Spinal cord (tissue), 10 donors: ENCODE measurements around the gene SAMD11. TPM values are rescaled to one million over a fixed set of nuclear protein-coding genes. Genes with fewer than 3 reads are reported as not detected.
"Not testable (repeated sequence)": the region's sequence is repeated elsewhere in the genome, so short reads cannot be mapped to it uniquely, and the experiment has no call there.

ENCODE experiments used
- DNase-seq, 6 donors: peaks; one replicate each; pipeline versions ENCODE4 v3.0.0 to v3.0.0-alpha.2; 2013 to 2015; ENCODE audit warnings: low spot score in 6 of 6, low read depth in 4 of 6
- H3K27ac ChIP-seq: one replicate; pipeline ENCODE4 v1.5.1; 2013; ENCODE audit warnings: low read depth, low read length, control low read depth
- H3K27me3 ChIP-seq: one replicate; pipeline ENCODE4 v1.6.1; 2013; ENCODE audit warnings: low read length; ENCODE audit not compliant: control insufficient read depth, insufficient read depth
- H3K36me3 ChIP-seq: one replicate; pipeline ENCODE4 v1.6.1; 2013; ENCODE audit warnings: low read length; ENCODE audit not compliant: control insufficient read depth, insufficient read depth
- H3K4me1 ChIP-seq: one replicate; pipeline ENCODE4 v1.6.1; 2013; ENCODE audit warnings: low read length; ENCODE audit not compliant: control insufficient read depth, insufficient read depth
- H3K4me3 ChIP-seq: one replicate; pipeline ENCODE4 v1.5.1; 2013; ENCODE audit warnings: low read depth, low read length, control low read depth
- H3K9me3 ChIP-seq: one replicate; pipeline ENCODE4 v1.6.1; 2013; ENCODE audit warnings: low read length; ENCODE audit not compliant: control insufficient read depth, insufficient read depth
- WGBS: methylation state at CpG from one replicate; pipeline ENCODE4 v1.1.5; 2013; ENCODE audit warnings: missing lambda C conversion rate; ENCODE audit not compliant: insufficient coverage; 5-methylcytosine and 5-hydroxymethylcytosine counted together
- polyA plus RNA-seq, 2 donors: library from polyadenylated mRNA; unstranded; fragments of 120-200 nt; gene quantifications; one replicate each; pipeline ENCODE4 v1.2.1, GENCODE V29; 2013; ENCODE audit not compliant: insufficient read length in 2 of 2
- total RNA-seq, 2 donors: library from RNA; depleted of rRNA in 1 of 2; stranded (reverse); fragments of 120-200 nt in 1 of 2; fragments of >200 nt in 1 of 2; gene quantifications; one replicate each; pipeline versions ENCODE4 v1.2.3 to v1.2.4, GENCODE V29; 2013 to 2014
- donor health status: healthy.

SAMD11 gene
- total and polyA plus RNA-seq, 4 donors: 12.0 to 36.9 (median 28.9) TPM

- H3K27ac ChIP-seq: no peak overlapping the region
- 77% methylated on average over 32 of the region's 35 CpGs for WGBS
Observed at GRCh38 chr1:980602-981395, 57.1 kb downstream of the SAMD11 start.

GRCh38 chr1:981491-981954 is 57.8 kb downstream of the SAMD11 start:
- WGBS: 69% methylated on average over 19 of the region's 21 CpGs
- no peak overlapping the region for H3K27ac ChIP-seq
- DNase-seq: no peak
- peaks cover 9% of the 10 kb centered on the region for H3K27me3 ChIP-seq
- H3K36me3 ChIP-seq: peaks cover 2% of the 10 kb centered on the region
- H3K4me3 ChIP-seq: no peak overlapping the region
- peaks cover 6% of the 10 kb centered on the region for H3K4me1 ChIP-seq
- H3K9me3 ChIP-seq: no peaks in the 10 kb centered on the region

More at GRCh38 chr1:980602-981395, 57.1 kb downstream of the SAMD11 start:
- H3K27me3 ChIP-seq: peaks cover 11% of the 10 kb centered on the region
- DNase-seq: no peak
- H3K4me1 ChIP-seq: peaks cover 9% of the 10 kb centered on the region
- no peaks in the 10 kb centered on the region for H3K9me3 ChIP-seq
- no peak overlapping the region for H3K4me3 ChIP-seq
- H3K36me3 ChIP-seq: peaks cover 2% of the 10 kb centered on the region

GRCh38 chr1:981955-982558 is 58.3 kb downstream of the SAMD11 start, which contains the start of gene PERM1:
Gene PERM1 (minus strand): TSS chr1:982093. CDS start chr1:981029, 1,064 bp downstream.
- Histone ChIP-seq H3K4me1 (peaks cover 6% of the 10 kb centered on the region), H3K9me3 (no peaks in the 10 kb centered on the region), H3K4me3 (no peak within 1 kb of the TSS), H3K36me3 (peaks cover 2% of the 10 kb centered on the region), H3K27me3 (peaks cover 9% of the 10 kb centered on the region), H3K27ac (no peak within 1 kb of the TSS)
- WGBS: 71% methylated on average over 27 of the region's 28 CpGs
- DNase-seq: no peak

- Histone ChIP-seq H3K9me3 (no peaks in the 10 kb centered on the region), H3K4me1 (peaks cover 6% of the 10 kb centered on the region), H3K36me3 (peaks cover 2% of the 10 kb centered on the region), H3K27ac (no peak overlapping the region), H3K27me3 (peaks cover 9% of the 10 kb centered on the region), H3K4me3 (no peak overlapping the region)
- DNase-seq: no peak
- 87% methylated on average over 40 of the region's 43 CpGs for WGBS
Observed at GRCh38 chr1:982765-983436, 59.2 kb downstream of the SAMD11 start.

GRCh38 chr1:983798-984475 is 60.2 kb downstream of the SAMD11 start:
- peak in 2 of 6 donors; percentile 54 to 59 for DNase-seq
- Histone ChIP-seq H3K36me3 (no peaks in the 10 kb centered on the region), H3K4me1 (peaks cover 6% of the 10 kb centered on the region), H3K27me3 (peaks cover 9% of the 10 kb centered on the region), H3K27ac (no peak overlapping the region), H3K4me3 (no peak overlapping the region), H3K9me3 (no peaks in the 10 kb centered on the region)
- WGBS: 22% methylated on average over 26 of the region's 29 CpGs

- WGBS: 0% methylated on average over 2 of the region's 12 CpGs
- DNase-seq: no peak
- Histone ChIP-seq H3K9me3 (no peaks in the 10 kb centered on the region), H3K36me3 (no peaks in the 10 kb centered on the region), H3K27me3 (peaks cover 9% of the 10 kb centered on the region), H3K4me3 (no peak overlapping the region), H3K4me1 (peaks cover 6% of the 10 kb centered on the region), H3K27ac (no peak overlapping the region)
Observed at GRCh38 chr1:984476-984814, 60.7 kb downstream of the SAMD11 start.

- no peak for DNase-seq
- Histone ChIP-seq H3K4me1 (peaks cover 6% of the 10 kb centered on the region), H3K27ac (no peak overlapping the region), H3K4me3 (no peak overlapping the region), H3K27me3 (peaks cover 9% of the 10 kb centered on the region), H3K36me3 (no peaks in the 10 kb centered on the region), H3K9me3 (no peaks in the 10 kb centered on the region)
- 79% methylated on average over 13 of the region's 13 CpGs for WGBS
Observed at GRCh38 chr1:985126-985525, 61.4 kb downstream of the SAMD11 start.

GRCh38 chr1:988061-988460 is 64.3 kb downstream of the SAMD11 start:
- not testable (repeated sequence) for H3K27ac ChIP-seq, H3K4me3 ChIP-seq, H3K36me3 ChIP-seq, H3K9me3 ChIP-seq, DNase-seq, H3K4me1 ChIP-seq, H3K27me3 ChIP-seq
- WGBS: 100% methylated on average over 1 of the region's 5 CpGs

- H3K4me3 ChIP-seq, H3K27ac ChIP-seq, H3K9me3 ChIP-seq, DNase-seq, H3K36me3 ChIP-seq, H3K27me3 ChIP-seq, H3K4me1 ChIP-seq: not testable (repeated sequence)
- WGBS: 90% methylated on average over 2 of the region's 6 CpGs
Observed at GRCh38 chr1:991275-991674, 67.6 kb downstream of the SAMD11 start.
